GM19193 (cell line): Measurements from ENCODE around the gene SYAP1.

Source experiments
- POLR2A ChIP-seq: IDR thresholded peaks from 4 replicates; pipeline ENCODE4 v1.6.1; 2011; ENCODE audit not compliant: insufficient read depth, insufficient read length; ENCODE audit errors: extremely low read depth

Gene SYAP1

DNA sequence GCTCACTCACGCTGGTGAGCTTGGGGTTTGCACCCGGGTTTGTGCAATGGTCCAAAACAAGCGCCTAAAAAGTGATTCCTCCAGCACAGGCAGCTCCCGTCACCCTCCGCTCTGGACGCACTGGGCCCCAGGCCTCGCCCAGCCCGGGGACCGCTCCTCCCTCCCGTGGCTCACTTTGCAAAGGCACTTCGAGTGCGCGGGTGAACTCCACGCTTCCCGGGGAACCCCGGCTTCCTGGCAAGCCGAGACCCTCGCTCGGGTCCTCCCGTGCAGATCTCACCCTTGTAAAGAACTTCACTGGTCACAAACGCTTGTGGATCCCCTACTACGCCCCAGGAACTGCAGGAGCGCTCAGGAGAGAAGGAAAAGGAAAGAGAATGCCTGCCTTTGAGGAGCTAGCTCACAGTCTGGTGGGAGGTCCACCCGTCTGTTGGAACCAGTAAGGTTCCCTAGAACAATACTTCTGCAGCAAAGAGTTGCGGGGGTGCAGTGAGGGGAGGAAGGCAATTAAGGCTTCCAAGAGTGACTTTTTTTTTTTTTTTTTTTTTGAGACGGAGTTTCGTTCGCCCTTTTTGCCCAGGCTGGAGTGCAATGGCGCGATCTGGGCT is 6.8 kb upstream of the SYAP1 start, which contains the start of gene CTPS2:
Gene CTPS2, minus strand, starts transcription at position 122 of the 608 bp plus-strand sequence. CDS start 9,767 bp downstream, outside the sequence.
- TF ChIP-seq POLR2A = peak; percentile 68

GRCh38 chrX:16714504-16714903 is 4.9 kb upstream of the SYAP1 start:
- no peak for TF ChIP-seq POLR2A

DNA sequence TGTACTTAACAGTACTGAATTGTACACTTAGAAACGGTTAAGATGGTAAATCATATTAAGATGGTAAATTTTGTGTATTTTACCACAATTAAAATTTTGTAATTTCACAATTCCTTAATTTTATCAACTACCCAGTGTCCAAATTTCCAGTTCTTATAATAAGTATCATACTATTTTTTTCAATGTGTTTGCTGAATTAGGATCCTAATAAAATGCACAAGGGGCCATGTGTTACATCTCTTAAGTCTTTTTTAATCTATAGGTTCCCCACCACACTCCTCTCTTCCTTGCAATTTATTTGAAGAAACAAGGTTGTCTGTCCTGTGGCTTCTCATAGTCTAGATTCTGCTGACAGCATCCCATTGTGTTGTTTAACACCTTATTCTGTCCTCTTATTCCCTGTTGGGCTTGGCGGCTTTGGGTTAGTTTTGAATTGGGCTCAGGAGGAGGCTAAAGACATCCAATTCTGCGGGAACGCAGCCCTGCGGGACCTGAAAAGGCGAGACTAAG is 533 bp upstream of the SYAP1 start:
- no peak for TF ChIP-seq POLR2A

DNA sequence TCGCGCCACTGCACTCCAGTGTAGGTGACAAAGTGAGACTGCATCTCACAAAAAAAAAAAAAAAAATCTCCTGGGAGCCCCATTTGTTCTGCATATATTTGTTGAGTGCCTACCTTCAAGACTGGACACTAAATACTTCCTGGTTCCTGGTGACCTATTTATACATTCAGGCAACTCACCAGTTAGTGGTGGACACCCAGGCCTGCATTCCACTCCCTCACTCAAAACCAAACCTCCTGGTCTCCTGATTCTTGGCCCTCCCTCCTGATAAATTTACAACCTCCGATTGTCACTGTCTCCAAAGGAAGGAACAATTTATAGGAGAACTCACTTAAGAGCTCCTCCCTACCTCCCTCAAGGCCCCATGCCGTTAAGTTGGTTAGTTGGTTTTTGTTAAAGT is 3.1 kb downstream of the SYAP1 start:
- no peak for TF ChIP-seq POLR2A

- TF ChIP-seq POLR2A = no peak
Observed at GRCh38 chrX:16725072-16725471, 5.7 kb downstream of the SYAP1 start.

DNA sequence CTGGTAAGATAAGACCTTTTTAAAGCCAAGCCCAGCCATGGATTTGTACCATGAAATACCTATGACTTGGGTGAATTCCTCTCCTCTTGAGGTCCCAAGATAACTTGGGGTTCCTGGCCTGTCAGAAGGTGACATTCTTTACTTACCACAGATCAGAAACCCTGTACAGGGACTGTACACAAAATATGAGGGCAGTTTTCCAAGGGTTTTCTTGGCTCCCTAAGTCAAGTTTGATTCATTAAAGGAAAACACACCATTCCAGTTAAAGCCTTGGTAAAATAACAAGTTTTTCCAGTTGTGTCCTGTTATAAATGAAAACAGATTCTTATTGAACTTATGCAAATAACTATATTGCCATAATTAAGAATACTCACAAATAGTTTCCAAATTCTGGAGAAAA is 8.2 kb downstream of the SYAP1 start:
- no peak for TF ChIP-seq POLR2A

GRCh38 chrX:16730450-16730849 is 11.0 kb downstream of the SYAP1 start:
- TF ChIP-seq POLR2A = no peak

DNA sequence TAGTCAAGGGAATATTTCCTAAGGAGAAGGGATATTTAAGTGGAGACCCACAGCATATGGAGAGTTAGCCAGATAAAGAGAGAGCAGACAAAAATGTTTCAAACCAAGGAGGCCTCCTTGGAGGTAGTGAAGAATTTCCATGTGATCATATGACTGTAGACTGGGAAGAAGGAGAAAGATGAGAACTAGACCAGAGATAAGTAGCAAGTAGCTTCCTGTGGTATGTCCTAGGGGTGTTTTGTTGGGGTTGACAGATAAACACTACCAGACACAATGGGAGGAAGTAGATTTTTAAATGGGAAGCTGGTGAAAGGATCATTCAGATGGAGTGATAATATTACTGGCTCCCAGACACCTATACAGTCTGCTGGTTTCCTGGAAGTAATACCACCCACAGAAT is 13.6 kb downstream of the SYAP1 start:
- TF ChIP-seq POLR2A = no peak

GRCh38 chrX:16737024-16737423 is 17.6 kb downstream of the SYAP1 start:
- TF ChIP-seq POLR2A = no peak

DNA sequence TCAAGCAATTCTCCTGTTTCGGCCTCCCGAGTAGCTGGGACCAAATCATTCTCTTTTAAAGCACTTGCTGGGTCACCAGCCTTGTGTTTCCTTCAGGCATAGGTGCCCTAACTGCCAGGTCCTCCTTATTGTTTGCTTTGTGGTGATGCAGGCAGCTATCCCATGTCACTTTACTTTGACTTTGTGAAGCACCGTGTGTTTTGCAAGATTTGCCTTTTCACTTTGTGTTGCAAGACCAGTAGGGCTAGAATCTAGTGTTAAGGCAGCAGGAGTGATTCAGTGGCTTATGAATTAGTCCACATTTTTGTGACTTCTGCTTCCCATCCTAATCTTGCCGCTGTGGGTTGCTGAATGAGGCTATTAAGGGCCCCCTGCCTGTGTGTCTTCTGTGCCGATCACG is 20.2 kb downstream of the SYAP1 start:
- TF ChIP-seq POLR2A = no peak

- TF ChIP-seq POLR2A = no peak
Observed at GRCh38 chrX:16743604-16744325, 24.4 kb downstream of the SYAP1 start.

GRCh38 chrX:16745102-16745501 is 25.7 kb downstream of the SYAP1 start:
- no peak for TF ChIP-seq POLR2A

DNA sequence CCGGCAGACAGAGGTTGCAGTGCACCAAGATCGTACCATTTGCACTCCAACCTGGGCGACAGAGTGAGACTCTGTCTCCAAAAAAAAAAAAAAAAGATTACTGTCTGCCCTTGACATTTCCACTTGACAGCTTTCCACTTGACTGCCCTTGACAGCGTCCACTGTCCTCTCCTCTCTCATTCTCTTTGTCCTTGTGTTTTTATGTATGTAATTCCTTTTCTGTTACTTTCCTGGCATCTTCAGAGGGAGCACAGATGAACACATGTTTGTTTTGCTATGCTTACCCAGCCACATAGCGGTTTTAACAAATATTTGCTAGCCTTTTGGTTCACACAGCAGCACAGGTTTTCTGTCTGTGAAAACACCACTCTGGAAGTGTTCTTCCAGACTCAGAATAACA is 26.2 kb downstream of the SYAP1 start:
- TF ChIP-seq POLR2A = no peak

DNA sequence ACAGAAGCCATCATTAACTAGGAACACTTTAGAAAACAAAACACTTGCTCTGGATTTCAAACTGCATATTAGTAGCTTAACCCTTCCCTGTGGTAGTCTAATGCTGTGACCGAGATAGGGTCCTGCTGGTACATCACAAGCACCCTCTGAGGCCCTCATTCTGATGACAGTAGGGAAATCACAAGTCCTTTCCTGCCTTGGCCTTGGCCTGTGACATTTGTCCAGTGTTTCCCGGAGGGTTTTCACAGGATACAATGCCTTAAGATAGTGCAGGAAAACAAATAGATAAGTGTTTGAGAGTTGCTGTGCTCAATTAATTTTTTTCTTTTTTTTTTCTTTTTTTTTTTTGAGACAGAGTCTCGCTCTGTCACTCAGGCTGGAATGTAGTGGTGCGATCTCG is 29.0 kb downstream of the SYAP1 start:
- TF ChIP-seq POLR2A = no peak

- TF ChIP-seq POLR2A = no peak
Observed at GRCh38 chrX:16750136-16750535, 30.7 kb downstream of the SYAP1 start.

DNA sequence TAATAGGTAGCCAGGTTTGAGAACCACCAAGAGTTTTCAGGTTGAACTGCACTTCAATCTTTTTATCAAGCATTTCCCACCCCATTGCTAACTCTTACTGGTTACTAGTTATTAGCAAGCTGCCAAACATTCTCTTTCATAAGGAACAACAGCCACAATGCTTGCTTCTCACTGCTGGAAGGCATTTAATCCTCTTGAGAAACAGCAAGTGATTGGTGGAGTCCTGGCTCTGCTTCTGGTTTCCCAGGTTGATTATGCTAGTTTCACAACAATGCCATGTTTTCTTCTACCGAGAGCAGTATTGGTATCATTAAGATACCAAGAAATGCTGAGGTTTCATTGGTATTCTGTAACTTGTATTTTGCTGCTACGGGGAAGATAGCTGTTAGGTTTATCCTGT is 34.6 kb downstream of the SYAP1 start:
- no peak for TF ChIP-seq POLR2A

DNA sequence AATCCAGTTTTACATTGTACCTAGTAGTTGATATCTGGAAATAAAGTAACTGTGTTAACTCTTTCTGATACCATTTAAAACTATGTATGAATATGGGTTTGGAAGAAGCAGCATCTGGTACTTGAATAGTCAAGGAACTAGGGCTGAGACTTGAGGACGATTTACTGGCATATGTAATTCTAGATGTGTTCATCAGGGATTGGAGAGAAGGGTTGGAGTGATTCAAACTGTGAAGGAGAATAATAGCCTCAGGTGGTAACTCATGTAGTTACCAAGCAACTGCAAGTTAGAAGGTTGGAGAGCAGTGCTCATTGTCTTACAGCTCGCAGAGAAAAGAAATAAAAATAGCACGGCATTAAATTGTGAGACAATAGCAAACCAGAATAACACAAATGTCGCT is 37.3 kb downstream of the SYAP1 start:
- TF ChIP-seq POLR2A = no peak

DNA sequence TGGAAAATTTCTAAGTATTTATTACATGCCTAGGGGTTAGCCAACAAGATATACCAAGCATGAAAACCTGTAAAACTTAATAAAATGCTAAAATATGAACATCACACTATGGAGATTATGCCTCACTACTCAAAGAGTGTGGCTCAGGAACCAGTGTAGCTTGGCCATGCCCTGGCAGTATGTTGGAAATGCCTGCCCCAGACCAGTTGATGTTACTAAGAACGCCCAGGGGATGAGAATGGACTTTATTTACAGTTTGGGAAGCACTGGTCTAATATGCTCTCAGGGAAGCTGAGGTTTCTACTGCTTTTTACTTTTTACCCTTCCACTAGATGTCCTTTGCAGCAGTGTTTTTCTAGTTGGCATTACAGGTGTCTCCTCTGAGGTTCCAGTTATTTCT is 43.2 kb downstream of the SYAP1 start:
- TF ChIP-seq POLR2A = no peak
